Gastroesophageal sphincter (tissue), 4 donors: ENCODE measurements around the gene PPAN. TPM values are rescaled to one million over a fixed set of nuclear protein-coding genes. Genes with fewer than 3 reads are reported as not detected.

Source experiments
- ATAC-seq: fragments of 150-250 bp; one replicate; pipeline ENCODE4 v1.9.1; 2016; ENCODE audit warnings: mild to moderate bottlenecking, moderate library complexity
- H3K27ac ChIP-seq, 4 donors: fragments of 200-600 bp; sonication (generic) in 3 of 4; 1 replicate in 3 of 4; 2 replicates in 1 of 4; pipeline ENCODE4 v1.5.1; 2016 to 2019
- H3K27me3 ChIP-seq: fragments of 200-600 bp; sonication (generic); one replicate; pipeline ENCODE4 v1.5.1; 2019
- H3K36me3 ChIP-seq, 2 donors: fragments of 200-600 bp; sonication (generic); one replicate each; pipeline ENCODE4 v1.5.1; 2019; ENCODE audit warnings: control low read depth in 1 of 2
- H3K4me1 ChIP-seq, 3 donors: fragments of 200-600 bp; sonication (generic); 1 replicate in 2 of 3; 2 replicates in 1 of 3; pipeline ENCODE4 v1.5.1; 2016 to 2019; ENCODE audit warnings: control low read depth in 2 of 3
- H3K4me3 ChIP-seq, 2 donors: fragments of 200-600 bp; sonication (generic); one replicate each; pipeline ENCODE4 v1.5.1; 2019; ENCODE audit warnings: mild to moderate bottlenecking in 1 of 2, moderate library complexity in 1 of 2
- H3K9me3 ChIP-seq, 3 donors: fragments of 200-600 bp; sonication (generic); one replicate each; pipeline ENCODE4 v1.5.1; 2017 to 2019; ENCODE audit warnings: control low read depth in 2 of 3
- CTCF ChIP-seq, 4 experiments: fragments of 200-600 bp in 2 of 4; fragments of 450-650 bp in 2 of 4; sonication (generic) in 1 of 4; IDR thresholded peaks; one replicate each; pipeline ENCODE4 v1.5.1; 2017 to 2019; ENCODE audit warnings: antibody characterized with exemption in 4 of 4, mild to moderate bottlenecking in 2 of 4, moderate library complexity in 2 of 4
- EP300 ChIP-seq: sonication (generic); formaldehyde crosslinking; IDR thresholded peaks from one replicate; pipeline ENCODE4 v1.6.1; 2017; ENCODE audit warnings: antibody characterized with exemption, mild to moderate bottlenecking
- POLR2A ChIP-seq, 2 donors: fragments of 450-650 bp; IDR thresholded peaks; one replicate each; pipeline ENCODE4 v1.6.1; 2017; ENCODE audit warnings: antibody characterized with exemption in 2 of 2, mild to moderate bottlenecking in 2 of 2, moderate library complexity in 1 of 2
- POLR2AphosphoS5 ChIP-seq: sonication (generic); formaldehyde crosslinking; IDR thresholded peaks from one replicate; pipeline ENCODE4 v1.6.1; 2017; ENCODE audit warnings: antibody characterized with exemption
- WGBS, 2 donors: methylation state at CpG; one replicate each; pipeline ENCODE4 v1.1.5; 2018; ENCODE audit warnings: low coverage in 1 of 2; 5-methylcytosine and 5-hydroxymethylcytosine counted together
- total RNA-seq, 4 donors: library from RNA; depleted of rRNA; stranded (reverse); fragments of >200 nt; gene quantifications; one replicate each; pipeline ENCODE4 v1.1.0, GENCODE V29; 2016

The PPAN gene
- total RNA-seq, 4 donors from 2014 or later: 22.7 to 40.3 (median 31.5) TPM

GRCh38 chr19:10070730-10071446 is 35.3 kb upstream of the PPAN start:
- 54 to 81% methylated on average over 6 to 7 of the region's 22 CpGs for WGBS, 2 donors
- ATAC-seq: no peak
- no peaks in the 10 kb centered on the region for H3K36me3 ChIP-seq
- no peak overlapping the region for H3K27ac ChIP-seq
- TF ChIP-seq EP300: no peak
- no peak for TF ChIP-seq POLR2AphosphoS5
- no peak for TF ChIP-seq CTCF (IDR thresholded peaks at IDR 0.05)
- no peak for TF ChIP-seq POLR2A (IDR thresholded peaks at IDR 0.05)
- H3K9me3 ChIP-seq: peaks cover 0 to 11% (median 0%) of the 10 kb centered on the region in 3 donors
- no peaks in the 10 kb centered on the region for H3K4me1 ChIP-seq
- H3K4me3 ChIP-seq: no peak overlapping the region
- peaks cover 59% of the 10 kb centered on the region for H3K27me3 ChIP-seq

- no peaks in the 10 kb centered on the region for H3K36me3 ChIP-seq
- TF ChIP-seq EP300 (no peak), POLR2A (IDR thresholded peaks at IDR 0.05) (no peak), POLR2AphosphoS5 (no peak), CTCF (IDR thresholded peaks at IDR 0.05) (peak in 1 of 4 experiments; percentile 17)
Measured at GRCh38 chr19:10074153-10074552, 32.0 kb upstream of the PPAN start.

GRCh38 chr19:10076535-10076934 is 29.6 kb upstream of the PPAN start:
- WGBS, 2 donors: 83 to 85% methylated on average over 6 of the region's 6 CpGs
- peaks cover 0 to 15% (median 0%) of the 10 kb centered on the region in 3 donors for H3K9me3 ChIP-seq
- no peak for ATAC-seq
- no peak overlapping the region for H3K27ac ChIP-seq
- H3K27me3 ChIP-seq: peaks cover 33% of the 10 kb centered on the region
- no peak overlapping the region for H3K4me3 ChIP-seq
- TF ChIP-seq POLR2A (IDR thresholded peaks at IDR 0.05): no peak
- no peak for TF ChIP-seq CTCF (IDR thresholded peaks at IDR 0.05)
- TF ChIP-seq POLR2AphosphoS5: no peak
- no peak for TF ChIP-seq EP300
- no peaks in the 10 kb centered on the region for H3K36me3 ChIP-seq
- H3K4me1 ChIP-seq: no peaks in the 10 kb centered on the region

More at GRCh38 chr19:10074153-10074552, 32.0 kb upstream of the PPAN start:
- no peak overlapping the region for H3K4me3 ChIP-seq
- no peak overlapping the region for H3K27ac ChIP-seq
- 43% methylated on average over 1 of the region's 2 CpGs; no CpG with 5 or more reads in 1 of the 2 donors for WGBS, 2 donors
- peaks cover 0 to 15% (median 0%) of the 10 kb centered on the region in 3 donors for H3K9me3 ChIP-seq
- no peaks in the 10 kb centered on the region for H3K4me1 ChIP-seq
- peaks cover 43% of the 10 kb centered on the region for H3K27me3 ChIP-seq
- no peak for ATAC-seq

- peaks cover 0 to 13% (median 0%) of the 10 kb centered on the region in 3 donors for H3K9me3 ChIP-seq
- H3K4me1 ChIP-seq: no peaks in the 10 kb centered on the region
- 52 to 56% methylated on average over 4 to 8 of the region's 8 CpGs for WGBS, 2 donors
- H3K27ac ChIP-seq: no peak overlapping the region
- no peak overlapping the region for H3K4me3 ChIP-seq
- ATAC-seq: no peak
- TF ChIP-seq POLR2AphosphoS5: no peak
- no peak for TF ChIP-seq POLR2A (IDR thresholded peaks at IDR 0.05)
- TF ChIP-seq CTCF (IDR thresholded peaks at IDR 0.05): no peak
- TF ChIP-seq EP300: no peak
- no peaks in the 10 kb centered on the region for H3K36me3 ChIP-seq
- H3K27me3 ChIP-seq: peaks cover 22% of the 10 kb centered on the region
Measured at GRCh38 chr19:10078329-10078728, 27.8 kb upstream of the PPAN start.

GRCh38 chr19:10079031-10079453 is 27.1 kb upstream of the PPAN start:
- no peak overlapping the region for H3K4me3 ChIP-seq
- H3K4me1 ChIP-seq: no peaks in the 10 kb centered on the region
- ATAC-seq: no peak
- H3K27me3 ChIP-seq: peaks cover 17% of the 10 kb centered on the region
- peaks cover 0 to 6% (median 0%) of the 10 kb centered on the region in 3 donors for H3K9me3 ChIP-seq
- WGBS, 2 donors: 22 to 54% methylated on average over 3 to 7 of the region's 7 CpGs
- no peak overlapping the region for H3K27ac ChIP-seq
- no peaks in the 10 kb centered on the region for H3K36me3 ChIP-seq
- TF ChIP-seq EP300 (no peak), POLR2A (IDR thresholded peaks at IDR 0.05) (no peak), POLR2AphosphoS5 (no peak), CTCF (IDR thresholded peaks at IDR 0.05) (no peak)
